ENCODE results near the gene CCS. TPM values are rescaled to one million over a fixed set of nuclear protein-coding genes. Genes with fewer than 3 reads are reported as not detected.

The CCS gene
- total and polyA plus RNA-seq, 2 donors (not counting 1 experiment from before 2014, with no cell fraction given): 22.5 to 42.4 TPM

DNA sequence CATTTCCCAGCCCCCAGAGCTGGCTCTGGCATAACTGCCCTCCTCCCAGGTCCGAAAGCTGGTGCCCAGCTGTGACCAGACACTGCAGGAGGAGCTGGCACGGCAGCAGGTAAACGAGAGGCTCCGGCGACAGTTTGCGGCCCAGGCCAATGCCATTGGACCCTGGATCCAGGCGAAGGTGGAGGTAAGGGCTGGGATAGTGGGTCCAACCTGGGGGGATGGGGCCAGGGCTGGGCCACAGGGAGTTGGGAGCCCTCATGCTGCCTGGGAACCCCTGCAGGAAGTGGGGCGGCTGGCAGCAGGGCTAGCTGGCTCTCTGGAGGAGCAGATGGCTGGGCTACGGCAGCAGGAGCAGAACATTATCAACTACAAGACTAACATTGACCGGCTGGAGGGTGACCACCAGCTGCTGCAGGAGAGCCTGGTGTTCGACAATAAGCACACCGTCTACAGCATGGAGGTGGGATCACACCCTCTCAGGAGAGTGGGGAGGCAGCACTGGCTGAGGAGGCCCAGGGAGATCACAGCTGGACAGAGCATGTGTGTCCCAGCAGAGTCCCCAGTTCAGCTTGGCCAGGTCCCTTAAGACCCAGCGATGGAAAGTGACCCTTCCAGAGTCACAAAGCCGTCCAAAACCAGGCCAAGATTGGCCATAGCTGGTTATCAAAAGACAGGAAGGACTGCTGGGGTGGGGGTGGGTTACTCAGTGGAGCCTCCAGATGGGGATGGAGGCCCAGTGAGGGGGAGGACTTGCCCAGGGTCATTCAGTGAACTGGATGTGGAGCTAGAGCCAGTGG, 31.6 kb upstream of the CCS start:
- Histone ChIP-seq H2AFZ (ENCODE audit: low read length) (no peak overlapping the region), H3K9ac (ENCODE audit: insufficient read depth, low read length) (no peak overlapping the region), H4K20me1 (ENCODE audit: control insufficient read depth, extremely low read depth, insufficient read depth, low read length) (no peaks in the 10 kb centered on the region), H3K79me2 (ENCODE audit: control insufficient read depth, insufficient read depth, low read length) (no peaks in the 10 kb centered on the region), H3K4me3 (replicated peaks in 1 of 4; ENCODE audit: control extremely low read depth in 1 of 4, insufficient read depth in 1 of 4, low read depth in 3 of 4, low read length in 4 of 4) (no peak overlapping the region), H3K27me3 (ENCODE audit: control insufficient read depth, insufficient read depth, low read length) (peaks cover 12% of the 10 kb centered on the region), H3K27ac (ENCODE audit: insufficient read depth, low read length) (no peak overlapping the region), H3K4me1 (ENCODE audit: control insufficient read depth, extremely low read depth, insufficient read depth, low read length) (no peaks in the 10 kb centered on the region), H3K36me3 (ENCODE audit: control insufficient read depth, insufficient read depth, low read length) (no peaks in the 10 kb centered on the region), H3K4me2 (ENCODE audit: extremely low read depth, insufficient read depth, low read length) (no peak overlapping the region), H3K9me3 (ENCODE audit: control insufficient read depth, insufficient read depth, low read depth, low read length) (no peaks in the 10 kb centered on the region)
- TF ChIP-seq EZH2 (IDR thresholded peaks at IDR 0.05; ENCODE audit: low read length, missing control alignments): no peak
- TF ChIP-seq, protein P1, sequence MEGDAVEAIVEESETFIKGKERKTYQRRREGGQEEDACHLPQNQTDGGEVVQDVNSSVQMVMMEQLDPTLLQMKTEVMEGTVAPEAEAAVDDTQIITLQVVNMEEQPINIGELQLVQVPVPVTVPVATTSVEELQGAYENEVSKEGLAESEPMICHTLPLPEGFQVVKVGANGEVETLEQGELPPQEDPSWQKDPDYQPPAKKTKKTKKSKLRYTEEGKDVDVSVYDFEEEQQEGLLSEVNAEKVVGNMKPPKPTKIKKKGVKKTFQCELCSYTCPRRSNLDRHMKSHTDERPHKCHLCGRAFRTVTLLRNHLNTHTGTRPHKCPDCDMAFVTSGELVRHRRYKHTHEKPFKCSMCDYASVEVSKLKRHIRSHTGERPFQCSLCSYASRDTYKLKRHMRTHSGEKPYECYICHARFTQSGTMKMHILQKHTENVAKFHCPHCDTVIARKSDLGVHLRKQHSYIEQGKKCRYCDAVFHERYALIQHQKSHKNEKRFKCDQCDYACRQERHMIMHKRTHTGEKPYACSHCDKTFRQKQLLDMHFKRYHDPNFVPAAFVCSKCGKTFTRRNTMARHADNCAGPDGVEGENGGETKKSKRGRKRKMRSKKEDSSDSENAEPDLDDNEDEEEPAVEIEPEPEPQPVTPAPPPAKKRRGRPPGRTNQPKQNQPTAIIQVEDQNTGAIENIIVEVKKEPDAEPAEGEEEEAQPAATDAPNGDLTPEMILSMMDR (conservative IDR thresholded peaks at IDR 0.05 in 1 of 2, IDR thresholded peaks at IDR 0.05 in 1 of 2; ENCODE audit: low read depth in 1 of 2, low read length in 2 of 2): no peak
- no peak for DNase-seq (ENCODE audit: low read depth in 2 of 2)

DNA sequence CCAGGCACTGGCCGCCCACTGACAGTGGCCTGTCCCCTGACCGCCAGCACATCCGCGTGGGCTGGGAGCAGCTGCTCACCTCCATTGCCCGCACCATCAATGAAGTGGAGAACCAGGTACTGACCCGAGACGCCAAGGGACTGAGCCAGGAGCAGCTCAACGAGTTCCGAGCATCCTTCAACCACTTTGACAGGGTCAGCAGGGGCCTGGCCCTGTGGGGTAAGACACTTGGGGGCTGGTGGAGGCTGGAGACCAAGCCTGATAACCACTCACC, 31.1 kb upstream of the CCS start:
- Histone ChIP-seq H3K9me3 (ENCODE audit: control insufficient read depth, insufficient read depth, low read depth, low read length) (no peaks in the 10 kb centered on the region), H3K27ac (ENCODE audit: insufficient read depth, low read length) (no peak overlapping the region), H3K4me2 (ENCODE audit: extremely low read depth, insufficient read depth, low read length) (no peak overlapping the region), H3K36me3 (ENCODE audit: control insufficient read depth, insufficient read depth, low read length) (no peaks in the 10 kb centered on the region), H3K4me3 (replicated peaks in 1 of 4; ENCODE audit: control extremely low read depth in 1 of 4, insufficient read depth in 1 of 4, low read depth in 3 of 4, low read length in 4 of 4) (no peak overlapping the region), H4K20me1 (ENCODE audit: control insufficient read depth, extremely low read depth, insufficient read depth, low read length) (no peaks in the 10 kb centered on the region), H3K79me2 (ENCODE audit: control insufficient read depth, insufficient read depth, low read length) (no peaks in the 10 kb centered on the region), H3K4me1 (ENCODE audit: control insufficient read depth, extremely low read depth, insufficient read depth, low read length) (no peaks in the 10 kb centered on the region), H3K9ac (ENCODE audit: insufficient read depth, low read length) (no peak overlapping the region), H2AFZ (ENCODE audit: low read length) (no peak overlapping the region), H3K27me3 (ENCODE audit: control insufficient read depth, insufficient read depth, low read length) (peaks cover 12% of the 10 kb centered on the region)
- no peak for DNase-seq (ENCODE audit: low read depth in 2 of 2)
- no peak for TF ChIP-seq EZH2 (IDR thresholded peaks at IDR 0.05; ENCODE audit: low read length, missing control alignments)
- TF ChIP-seq, protein P1 (conservative IDR thresholded peaks at IDR 0.05 in 1 of 2, IDR thresholded peaks at IDR 0.05 in 1 of 2; ENCODE audit: low read depth in 1 of 2, low read length in 2 of 2): no peak

DNA sequence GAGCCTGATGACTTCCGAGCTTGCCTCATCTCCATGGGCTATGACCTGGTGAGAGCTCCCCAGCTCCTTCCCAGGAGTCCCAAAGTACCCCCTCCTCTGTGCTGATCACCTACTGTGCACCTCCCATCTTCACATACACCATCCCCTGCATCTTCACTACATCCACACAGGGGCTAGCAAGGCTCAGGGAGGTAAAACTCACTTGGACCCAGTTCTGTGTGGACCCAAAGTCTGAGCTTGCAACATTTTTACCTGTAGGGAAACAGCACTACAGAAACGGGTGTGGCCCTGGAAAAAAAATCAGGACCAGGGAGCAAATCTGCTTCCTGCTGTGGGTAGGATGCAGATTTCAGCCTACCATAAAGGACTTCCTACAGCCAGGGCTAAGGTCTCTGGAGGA, 30.7 kb upstream of the CCS start:
- Histone ChIP-seq H3K27ac (ENCODE audit: insufficient read depth, low read length) (no peak overlapping the region), H3K4me3 (replicated peaks in 1 of 4; ENCODE audit: control extremely low read depth in 1 of 4, insufficient read depth in 1 of 4, low read depth in 3 of 4, low read length in 4 of 4) (no peak overlapping the region), H4K20me1 (ENCODE audit: control insufficient read depth, extremely low read depth, insufficient read depth, low read length) (no peaks in the 10 kb centered on the region), H3K79me2 (ENCODE audit: control insufficient read depth, insufficient read depth, low read length) (no peaks in the 10 kb centered on the region), H3K9me3 (ENCODE audit: control insufficient read depth, insufficient read depth, low read depth, low read length) (no peaks in the 10 kb centered on the region), H3K27me3 (ENCODE audit: control insufficient read depth, insufficient read depth, low read length) (peaks cover 14% of the 10 kb centered on the region), H3K4me2 (ENCODE audit: extremely low read depth, insufficient read depth, low read length) (no peak overlapping the region), H3K36me3 (ENCODE audit: control insufficient read depth, insufficient read depth, low read length) (no peaks in the 10 kb centered on the region), H3K4me1 (ENCODE audit: control insufficient read depth, extremely low read depth, insufficient read depth, low read length) (no peaks in the 10 kb centered on the region), H3K9ac (ENCODE audit: insufficient read depth, low read length) (no peak overlapping the region), H2AFZ (ENCODE audit: low read length) (no peak overlapping the region)
- no peak for DNase-seq (ENCODE audit: low read depth in 2 of 2)
- no peak for TF ChIP-seq EZH2 (IDR thresholded peaks at IDR 0.05; ENCODE audit: low read length, missing control alignments)
- TF ChIP-seq, protein P1 (conservative IDR thresholded peaks at IDR 0.05 in 1 of 2, IDR thresholded peaks at IDR 0.05 in 1 of 2; ENCODE audit: low read depth in 1 of 2, low read length in 2 of 2): no peak
